Thoracic aorta endothelial cell (primary cell): ENCODE results near the gene PEDS1. TPM values are rescaled to one million over a fixed set of nuclear protein-coding genes. Genes with fewer than 3 reads are reported as not detected.

Experiments
- total RNA-seq: library from RNA; depleted of rRNA; stranded (reverse); fragments of >200 nt; gene quantifications from 2 replicates; pipeline ENCODE4 v1.2.3, GENCODE V29; 2012

PEDS1 gene
- total RNA-seq = 35.5 and 50.8 TPM in 2 replicates

GRCh38 chr20:50153500-50154377 lies at the start of gene PEDS1:
PEDS1 (minus strand) TSS chr20:50153723; CDS start chr20:50153637, 86 bp downstream.

GRCh38 chr20:50190251-50191064 lies 36.9 kb upstream of the PEDS1 start, which contains the start of gene CEBPB:
CEBPB (plus strand) TSS chr20:50190830; CDS start chr20:50191034, 204 bp downstream.

GRCh38 chr20:50112512-50113419 lies 40.8 kb downstream of the PEDS1 start, which contains the start of gene UBE2V1:
UBE2V1 (minus strand) TSS chr20:50113150; CDS start chr20:50113128, 22 bp downstream.

Other genes starting within 250 kb of the PEDS1 start
- 2.8 and 3.6 TPM in 2 replicates for gene SPATA2, start 238.2 kb downstream of the PEDS1 start, total RNA-seq
- gene RNF114, start 217.3 kb downstream of the PEDS1 start, total RNA-seq = 75.1 and 96.7 TPM in 2 replicates
- 3.5 and 3.7 TPM in 2 replicates for gene SNAI1, start 170.7 kb downstream of the PEDS1 start, total RNA-seq
- 146 and 172 TPM in 2 replicates for gene UBE2V1, start 40.6 kb downstream of the PEDS1 start, total RNA-seq
- 5.2 and 7.4 TPM in 2 replicates for gene CEBPB, start 37.1 kb upstream of the PEDS1 start, total RNA-seq